GM18907 (cell line): ENCODE results near the gene VWA8.
"Not testable (repeated sequence)": the region's sequence is repeated elsewhere in the genome, so short reads cannot be mapped to it uniquely, and the experiment has no call there.

Experiments used
- ATAC-seq: cut with Tn5 transposase; IDR thresholded peaks from one replicate; pipeline ENCODE4 v1.9.1; 2021; ENCODE audit warnings: mild to moderate bottlenecking, moderate library complexity; ENCODE audit not compliant: unreplicated experiment

VWA8 gene

GRCh38 chr13:41969072-41969471, 8.2 kb upstream of the VWA8 start:
- ATAC-seq, result no peak

GRCh38 chr13:41966671-41967070, 5.8 kb upstream of the VWA8 start:
- ATAC-seq, result no peak

GRCh38 chr13:41962994-41963393, 2.1 kb upstream of the VWA8 start:
- ATAC-seq, result no peak

- no peak for ATAC-seq
Observed at GRCh38 chr13:41961466-41961760, 504 bp upstream of the VWA8 start.

DNA sequence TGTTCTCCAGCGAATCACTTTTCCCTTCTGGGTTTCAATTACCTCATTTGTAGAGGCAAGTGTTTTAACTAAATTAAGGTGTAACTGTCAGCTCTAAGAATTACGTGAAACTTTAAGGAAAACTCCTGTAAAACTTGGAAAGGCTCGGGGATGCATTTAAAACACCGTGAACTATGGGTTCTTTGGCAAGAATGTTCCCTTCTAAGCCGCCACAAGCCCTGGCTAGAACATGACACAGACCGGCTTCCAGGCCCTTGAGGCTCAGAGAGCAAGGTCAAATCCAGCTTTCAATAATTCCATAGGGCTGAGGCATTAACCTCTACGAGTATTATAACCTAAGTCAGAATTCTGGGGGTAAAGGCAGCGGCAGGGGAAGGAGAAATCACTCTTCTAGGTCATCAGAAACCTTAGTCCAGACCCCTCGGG, 685 bp downstream of the VWA8 start:
- ATAC-seq, result no peak

GRCh38 chr13:41956272-41956671, 4.6 kb downstream of the VWA8 start:
- ATAC-seq, result no peak

DNA sequence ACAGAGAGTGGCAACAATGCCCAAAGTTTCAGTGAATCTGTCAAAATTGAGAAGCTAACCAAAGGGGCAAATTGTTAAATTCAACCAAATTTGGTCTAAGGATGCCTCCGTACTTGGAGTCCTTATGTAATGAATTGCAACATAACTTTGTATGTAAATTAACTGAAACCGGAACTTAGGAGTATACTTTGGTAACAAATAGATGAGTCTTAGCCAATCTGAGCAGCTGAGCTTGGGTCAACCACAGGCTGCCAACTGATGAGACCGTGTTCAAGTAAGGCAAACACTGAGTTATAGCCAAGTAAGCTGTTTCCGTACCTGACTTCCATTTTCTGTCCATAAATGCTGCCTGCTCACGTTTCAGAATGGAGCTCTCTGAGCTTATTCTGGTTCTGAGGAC, 5.3 kb downstream of the VWA8 start:
- ATAC-seq, result no peak

DNA sequence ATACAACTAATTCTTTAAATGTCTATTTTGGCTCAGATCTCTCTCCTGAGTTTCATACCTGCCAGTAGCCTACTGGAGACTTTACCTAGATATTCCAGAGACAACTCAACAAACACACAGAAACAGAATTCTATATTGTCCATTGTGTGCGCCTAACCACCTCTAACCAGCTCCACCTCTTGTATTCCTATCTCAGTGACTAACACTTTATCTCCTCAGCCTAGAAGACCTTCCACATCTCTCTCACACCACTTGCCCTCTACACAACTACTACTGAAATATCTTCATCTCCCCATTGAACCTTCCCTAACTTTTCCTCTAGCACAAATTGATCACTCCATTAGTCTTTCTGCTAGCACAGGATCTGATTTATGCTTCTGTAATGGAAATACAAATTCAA, 6.7 kb downstream of the VWA8 start:
- ATAC-seq, result no peak

GRCh38 chr13:41952749-41953148, 8.2 kb downstream of the VWA8 start:
- ATAC-seq, result no peak

GRCh38 chr13:41949104-41949503, 11.8 kb downstream of the VWA8 start:
- ATAC-seq, result not testable (repeated sequence)

DNA sequence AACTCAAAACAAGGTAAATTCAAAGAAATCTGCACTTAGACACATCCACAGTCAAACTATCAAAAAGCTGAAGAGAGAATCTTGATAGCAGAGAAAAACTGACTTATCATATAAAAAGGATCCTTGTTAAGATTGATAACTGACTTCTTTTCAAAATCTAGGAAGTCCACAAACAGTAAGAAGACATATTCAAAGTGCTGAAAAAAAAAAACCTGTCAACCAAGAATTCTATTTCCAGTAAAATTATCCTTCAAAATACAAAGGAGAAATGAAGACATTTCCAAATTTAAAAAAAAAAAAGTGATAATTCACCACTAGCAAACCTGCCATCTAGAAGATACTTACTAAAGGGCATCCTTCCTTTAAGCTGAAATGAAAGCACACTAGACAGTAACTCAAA, 15.0 kb downstream of the VWA8 start:
- no peak for ATAC-seq

DNA sequence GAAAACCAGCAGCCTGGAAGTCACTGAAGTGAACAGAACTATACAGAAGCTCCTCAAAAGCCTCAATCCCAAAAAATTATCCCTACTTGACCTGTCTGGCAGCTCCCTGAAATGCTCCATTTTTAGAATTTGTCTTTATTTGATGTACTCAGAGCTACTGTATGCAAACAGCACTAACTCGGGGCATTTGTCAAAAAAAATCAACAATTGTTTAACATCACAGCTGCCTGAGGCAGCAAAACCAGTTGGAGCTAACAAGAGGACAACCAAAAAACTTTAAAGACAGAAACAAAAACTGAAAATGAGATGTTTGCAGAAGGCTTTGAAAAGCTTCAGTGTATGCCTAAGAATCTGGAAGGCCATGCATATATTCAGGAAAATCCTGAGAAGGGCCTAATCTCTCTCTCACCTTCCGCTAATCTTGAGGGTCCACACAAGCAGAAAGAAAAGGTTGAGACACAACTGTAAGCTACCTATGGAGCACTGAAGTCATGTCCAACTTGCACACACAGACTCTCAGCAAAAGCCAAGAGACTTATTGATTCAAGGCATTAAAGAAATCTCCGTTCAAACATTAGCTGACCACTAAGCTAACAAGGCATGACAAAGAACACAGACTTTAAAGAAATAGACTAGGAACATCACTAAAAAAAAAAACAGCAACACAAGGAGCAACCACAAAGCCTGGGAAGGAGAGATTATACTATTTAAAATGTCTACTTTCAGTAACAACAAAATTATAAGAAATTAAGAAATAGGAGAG, 16.1 kb downstream of the VWA8 start:
- no peak for ATAC-seq

GRCh38 chr13:41944229-41944628, 16.7 kb downstream of the VWA8 start:
- no peak for ATAC-seq

DNA sequence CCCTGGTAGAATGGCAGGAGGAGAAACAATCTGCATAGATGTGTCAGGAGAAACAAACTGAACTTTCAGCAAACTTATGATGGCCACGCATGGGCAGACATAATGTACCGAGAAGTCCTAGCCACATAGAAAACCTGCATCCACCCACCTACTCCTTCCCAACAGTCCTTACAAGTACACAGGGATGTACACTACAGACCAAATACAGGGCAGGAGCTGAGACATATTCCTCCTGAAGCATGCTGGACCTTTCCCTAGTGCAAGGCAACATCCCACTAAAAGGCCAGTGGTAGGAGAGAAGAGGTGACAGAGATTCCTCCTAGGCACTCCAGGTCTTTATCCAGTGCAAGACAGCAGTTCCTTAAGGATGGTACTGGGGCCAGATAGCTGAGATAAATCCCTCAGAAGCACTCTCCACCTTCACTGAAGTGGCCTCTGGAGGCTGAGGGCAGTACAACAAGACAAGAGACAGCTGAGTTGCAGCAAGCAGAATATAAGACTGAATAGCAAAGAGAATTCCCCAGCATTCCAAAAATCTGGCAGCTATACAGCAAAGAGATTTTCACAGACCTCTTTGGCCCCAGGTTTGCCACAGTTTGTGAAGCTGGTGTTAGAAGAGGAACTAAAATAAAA, 18.3 kb downstream of the VWA8 start:
- ATAC-seq, result no peak

DNA sequence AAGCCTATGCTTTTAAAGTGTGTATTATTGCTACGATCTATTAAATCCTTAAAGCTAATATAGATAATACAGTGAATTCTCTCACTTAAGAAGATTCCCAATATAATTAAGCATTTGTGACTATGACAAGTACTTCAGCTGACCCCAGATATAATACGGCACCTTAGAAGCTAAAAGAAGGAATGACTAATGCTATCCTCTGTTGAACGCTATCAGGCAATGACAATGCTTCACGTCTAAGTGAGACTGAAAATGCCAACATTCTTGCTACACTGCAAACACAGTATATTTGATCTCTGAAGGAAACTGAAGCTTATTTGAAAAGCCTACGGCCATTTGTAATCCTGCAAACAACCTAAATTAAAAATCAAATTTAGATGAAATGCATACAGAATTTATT, 19.7 kb downstream of the VWA8 start:
- no peak for ATAC-seq

DNA sequence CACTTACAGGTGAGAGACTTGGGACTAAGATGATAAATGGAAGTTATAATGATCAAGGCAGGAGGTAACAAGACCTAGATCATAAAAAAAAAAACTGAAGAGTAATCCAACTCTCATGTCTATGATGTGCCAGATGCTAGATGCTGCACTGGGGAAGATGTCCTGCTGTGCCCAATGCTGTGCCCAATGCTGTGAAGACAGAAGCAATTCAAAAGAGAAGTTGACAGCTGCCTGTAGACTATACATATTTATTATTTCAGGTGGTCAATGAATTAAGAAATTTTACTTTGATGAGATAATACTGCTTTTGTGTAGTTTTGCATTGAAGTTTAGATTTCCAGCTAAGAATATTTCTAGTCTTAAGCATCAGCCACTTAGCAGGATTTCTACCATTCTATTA, 21.5 kb downstream of the VWA8 start:
- no peak for ATAC-seq

DNA sequence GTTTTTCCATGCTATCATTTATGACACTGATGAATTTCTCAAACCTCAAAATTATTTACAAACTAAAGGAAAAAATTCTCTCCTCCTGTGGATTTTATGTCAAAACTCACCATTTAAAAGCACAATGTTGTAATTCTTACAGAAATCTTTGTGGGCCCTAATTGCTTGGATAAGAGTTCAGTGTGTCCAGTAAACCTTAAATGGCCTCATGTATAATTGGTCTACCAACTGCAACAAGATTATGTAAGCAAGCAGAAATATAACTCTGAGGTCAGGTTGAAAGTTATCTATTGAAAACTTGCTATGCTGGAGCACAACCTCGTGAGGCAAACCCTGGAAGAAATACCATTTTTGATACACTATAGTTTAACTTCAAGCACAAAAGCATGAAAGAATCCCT, 22.0 kb downstream of the VWA8 start:
- no peak for ATAC-seq

DNA sequence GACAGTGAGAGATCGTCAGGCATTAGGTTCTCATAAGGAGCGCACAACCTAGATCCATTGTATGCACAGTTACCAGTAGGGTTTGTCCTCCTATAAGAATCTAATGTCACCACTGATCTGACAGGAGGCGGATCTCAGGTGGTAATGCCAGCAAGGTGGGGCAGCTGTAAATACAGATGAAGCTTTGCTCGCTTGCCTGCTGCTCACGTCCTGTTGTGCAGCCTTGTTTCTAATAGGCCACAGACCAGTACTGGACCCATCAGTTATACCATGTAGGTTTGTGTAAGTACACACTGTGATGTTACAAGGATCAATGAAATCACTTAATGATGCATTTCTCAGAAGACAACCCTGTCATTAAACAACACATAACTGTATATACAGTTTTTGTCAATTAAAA, 23.5 kb downstream of the VWA8 start:
- ATAC-seq, result no peak

DNA sequence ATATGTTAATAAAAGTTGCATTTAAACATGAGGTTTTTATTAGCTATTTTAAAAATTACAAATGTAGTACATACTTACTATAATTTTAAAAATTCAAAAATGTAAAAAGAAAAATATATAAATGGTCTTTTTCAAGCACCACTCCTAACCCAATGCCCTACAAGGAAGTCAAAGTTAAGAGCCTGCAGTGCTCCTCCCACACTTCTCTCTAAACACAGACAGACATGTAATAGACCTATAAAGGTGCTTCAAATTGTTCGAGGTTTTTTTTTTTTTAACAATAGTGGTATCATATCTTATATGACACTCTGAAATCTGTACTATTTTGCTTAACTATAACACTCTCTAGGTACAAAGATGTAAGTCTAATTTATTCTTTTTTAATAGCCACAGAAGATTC, 25.4 kb downstream of the VWA8 start:
- no peak for ATAC-seq

GRCh38 chr13:41934994-41935393, 25.9 kb downstream of the VWA8 start:
- ATAC-seq, result no peak

GRCh38 chr13:41934120-41934519, 26.8 kb downstream of the VWA8 start:
- ATAC-seq, result no peak

GRCh38 chr13:41931337-41931736, 29.6 kb downstream of the VWA8 start:
- ATAC-seq, result no peak

- no peak for ATAC-seq
Observed at GRCh38 chr13:41930154-41930553, 30.8 kb downstream of the VWA8 start.
